Thyroid gland (tissue), 4 donors: ENCODE data around the gene PSKH1. TPM values are rescaled to one million over a fixed set of nuclear protein-coding genes. Genes with fewer than 3 reads are reported as not detected.

ENCODE experiments used
- DNase-seq, 2 donors: peaks; one replicate each; pipeline ENCODE4 v3.0.0-alpha.2; 2019
- H3K27ac ChIP-seq, 3 donors: fragments of 200-600 bp; sonication (generic); 1 replicate in 2 of 3; 2 replicates in 1 of 3; pipeline ENCODE4 v1.5.1; 2016 to 2019; ENCODE audit warnings: mild to moderate bottlenecking in 1 of 3, moderate library complexity in 1 of 3
- H3K27me3 ChIP-seq: fragments of 200-600 bp; sonication (generic); one replicate; pipeline ENCODE4 v1.5.1; 2019
- H3K36me3 ChIP-seq, 2 donors: fragments of 200-600 bp; sonication (generic); one replicate each; pipeline ENCODE4 v1.5.1; 2016 to 2019
- H3K4me1 ChIP-seq, 2 donors: fragments of 200-600 bp; sonication (generic); one replicate each; pipeline ENCODE4 v1.5.1; 2017 to 2019
- H3K4me3 ChIP-seq, 3 donors: fragments of 200-600 bp; sonication (generic); replicated peaks in 1 of 3; 1 replicate in 2 of 3; 2 replicates in 1 of 3; pipeline ENCODE4 v1.5.1; 2016; ENCODE audit warnings: mild to moderate bottlenecking in 1 of 3
- H3K9me3 ChIP-seq: fragments of 200-600 bp; sonication (generic); one replicate; pipeline ENCODE4 v1.5.1; 2017
- CTCF ChIP-seq, 6 experiments: fragments of 200-600 bp in 3 of 6; fragments of 450-650 bp in 3 of 6; sonication (generic) in 3 of 6; IDR thresholded peaks; one replicate each; pipeline ENCODE4 v1.5.1; 2016 to 2019; ENCODE audit warnings: antibody characterized with exemption in 6 of 6, mild to moderate bottlenecking in 2 of 6, inconsistent platforms in 1 of 6, moderate library complexity in 1 of 6
- POLR2A ChIP-seq, 2 donors: fragments of 450-650 bp; IDR thresholded peaks; one replicate each; pipeline ENCODE4 v1.6.1; 2017; ENCODE audit warnings: antibody characterized with exemption in 2 of 2, mild to moderate bottlenecking in 2 of 2, moderate library complexity in 1 of 2
- WGBS, 2 donors: methylation state at CpG; one replicate each; pipeline ENCODE4 v1.1.5; 2017; 5-methylcytosine and 5-hydroxymethylcytosine counted together
- intact Hi-C: fragments of 100-400 bp; cut with DNase I; formaldehyde crosslinking; loops from one replicate; pipeline ENCODE4 v1.15.1; 2023
- total RNA-seq, 4 donors: library from RNA; depleted of rRNA; stranded (reverse); fragments of >200 nt; gene quantifications; one replicate each; pipeline ENCODE4 v1.2.3, GENCODE V29; 2016

The PSKH1 gene
- total RNA-seq, 4 donors from 2014 or later, result 20.3 to 35.7 (median 28.8) TPM

DNA sequence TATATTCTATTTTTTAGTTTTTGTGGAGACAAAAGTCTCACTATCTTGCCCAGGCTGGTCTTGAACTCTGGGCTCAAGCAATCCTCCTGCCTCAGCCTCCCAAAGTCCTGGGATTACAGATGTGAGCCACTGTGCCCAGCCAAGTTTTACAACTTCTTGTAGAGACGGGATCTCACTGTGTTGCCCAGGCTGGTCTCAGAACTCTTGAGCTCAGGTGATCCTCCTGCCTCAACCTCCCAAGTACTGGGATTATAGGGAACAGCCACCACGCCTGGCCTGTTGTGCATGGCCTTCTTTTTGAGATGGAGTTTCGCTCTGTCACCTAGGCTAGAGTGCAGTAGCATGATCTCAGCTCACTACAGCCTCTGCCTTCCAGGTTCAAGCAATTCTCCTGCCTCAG lies 39.4 kb upstream of the PSKH1 start:
- no peak overlapping the region for H3K4me3 ChIP-seq
- no peaks in the 10 kb centered on the region for H3K9me3 ChIP-seq
- intact Hi-C loops, result no loop called here
- no peaks in the 10 kb centered on the region for H3K36me3 ChIP-seq
- no peak for DNase-seq
- H3K27me3 ChIP-seq, result no peaks in the 10 kb centered on the region
- WGBS, 2 donors, result 96% methylated on average over 3 of the region's 3 CpGs
- peaks cover 14 to 43% of the 10 kb centered on the region in 2 donors for H3K4me1 ChIP-seq
- TF ChIP-seq CTCF (IDR thresholded peaks at IDR 0.05) (no peak), POLR2A (IDR thresholded peaks at IDR 0.05) (no peak)
- no peak overlapping the region for H3K27ac ChIP-seq

- TF ChIP-seq CTCF (IDR thresholded peaks at IDR 0.05), result no peak
- no peak for TF ChIP-seq POLR2A (IDR thresholded peaks at IDR 0.05)
- H3K27ac ChIP-seq, result no peak overlapping the region
- WGBS, 2 donors, result 82 to 88% methylated on average over 10 of the region's 10 CpGs
Observed at GRCh38 chr16:67855789-67856188, 37.3 kb upstream of the PSKH1 start.

GRCh38 chr16:67856927-67857546 lies 36.0 kb upstream of the PSKH1 start:
- intact Hi-C loops, result no loop called here
- Histone ChIP-seq H3K4me1 (peaks cover 14 to 53% of the 10 kb centered on the region in 2 donors), H3K36me3 (no peaks in the 10 kb centered on the region), H3K4me3 (no peak overlapping the region), H3K27me3 (no peaks in the 10 kb centered on the region), H3K27ac (peak overlapping the region in 2 of 3 donors; percentile 13 to 51), H3K9me3 (no peaks in the 10 kb centered on the region)
- WGBS, 2 donors, result 94 to 97% methylated on average over 5 of the region's 5 CpGs
- TF ChIP-seq CTCF (IDR thresholded peaks at IDR 0.05), result no peak
- no peak for TF ChIP-seq POLR2A (IDR thresholded peaks at IDR 0.05)
- DNase-seq, result no peak

More at GRCh38 chr16:67855789-67856188, 37.3 kb upstream of the PSKH1 start:
- Histone ChIP-seq H3K4me3 (no peak overlapping the region), H3K27me3 (no peaks in the 10 kb centered on the region), H3K4me1 (peaks cover 14 to 44% of the 10 kb centered on the region in 2 donors), H3K9me3 (no peaks in the 10 kb centered on the region), H3K36me3 (no peaks in the 10 kb centered on the region)
- no peak for DNase-seq
- intact Hi-C loops, result no loop called here

DNA sequence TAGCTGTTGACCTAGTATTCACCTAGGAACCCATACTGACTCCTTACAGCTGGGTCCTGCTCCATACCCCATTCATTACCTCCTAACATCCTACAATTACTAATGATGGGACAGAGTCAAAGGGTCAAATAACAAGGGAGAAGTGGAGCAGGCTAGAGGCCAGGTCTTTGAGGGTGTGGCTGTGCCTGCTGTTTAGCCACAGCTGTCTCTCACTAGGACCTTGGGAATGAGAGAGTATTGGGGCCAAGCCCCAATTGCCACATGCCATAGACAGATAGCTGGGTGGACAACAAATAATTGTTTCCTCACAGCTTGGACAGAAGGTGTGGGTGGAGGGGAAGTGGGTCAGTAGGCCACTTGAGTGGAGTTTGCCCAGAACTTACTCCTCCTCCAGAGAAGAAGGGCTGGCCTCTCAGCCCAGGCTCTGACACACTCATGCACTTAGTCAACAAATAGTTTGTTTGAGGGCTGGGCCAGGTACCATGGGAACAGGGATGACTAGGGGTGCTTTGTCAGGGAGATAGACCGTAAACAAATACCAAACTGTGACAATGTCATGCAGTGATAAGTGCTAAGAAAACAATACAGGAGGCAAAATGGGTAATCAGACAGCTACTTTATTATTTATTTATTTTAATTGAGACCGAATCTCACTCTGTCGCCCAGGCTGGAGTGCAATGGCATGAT lies 35.4 kb upstream of the PSKH1 start:
- H3K36me3 ChIP-seq, result no peaks in the 10 kb centered on the region
- no peaks in the 10 kb centered on the region for H3K27me3 ChIP-seq
- no peak overlapping the region for H3K4me3 ChIP-seq
- peaks cover 14 to 57% of the 10 kb centered on the region in 2 donors for H3K4me1 ChIP-seq
- intact Hi-C loops, result no loop called here
- H3K9me3 ChIP-seq, result no peaks in the 10 kb centered on the region
- H3K27ac ChIP-seq, result peak overlapping the region; percentile 51 to 68 (median 64)
- WGBS, 2 donors, result 28 to 44% methylated on average over 3 of the region's 3 CpGs
- peak; percentile 84 to 86 for DNase-seq
- no peak for TF ChIP-seq CTCF (IDR thresholded peaks at IDR 0.05)
- TF ChIP-seq POLR2A (IDR thresholded peaks at IDR 0.05), result no peak

DNA sequence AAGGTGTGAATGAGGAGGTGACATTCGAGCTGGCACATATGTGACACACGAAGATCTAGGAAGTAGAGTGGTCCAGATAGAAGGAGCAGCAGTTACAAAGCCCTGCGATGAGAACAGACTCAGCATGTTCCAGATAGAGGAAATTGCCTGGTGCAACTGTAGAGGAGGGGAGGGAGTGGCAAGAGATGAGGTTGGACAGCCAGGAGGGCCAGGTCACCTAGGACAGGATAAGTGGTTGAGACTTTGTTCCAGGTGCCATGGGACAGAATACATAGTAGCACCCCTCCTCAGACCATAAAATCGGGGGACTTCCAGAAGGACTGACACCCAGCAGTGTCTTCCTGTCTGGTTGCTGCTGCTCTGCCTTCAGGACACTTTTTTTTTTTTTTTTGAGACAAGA lies 34.6 kb upstream of the PSKH1 start:
- peaks cover 14 to 65% of the 10 kb centered on the region in 2 donors for H3K4me1 ChIP-seq
- DNase-seq, result no peak
- intact Hi-C loops, result no loop called here
- no peak overlapping the region for H3K4me3 ChIP-seq
- no peaks in the 10 kb centered on the region for H3K9me3 ChIP-seq
- H3K36me3 ChIP-seq, result no peaks in the 10 kb centered on the region
- H3K27ac ChIP-seq, result peak overlapping the region; percentile 51 to 68 (median 64)
- WGBS, 2 donors, result 74 to 77% methylated on average over 4 of the region's 4 CpGs
- TF ChIP-seq POLR2A (IDR thresholded peaks at IDR 0.05), result no peak
- no peak for TF ChIP-seq CTCF (IDR thresholded peaks at IDR 0.05)
- H3K27me3 ChIP-seq, result no peaks in the 10 kb centered on the region
